ENCODE data around the gene TCF7L2.

The TCF7L2 gene

DNA sequence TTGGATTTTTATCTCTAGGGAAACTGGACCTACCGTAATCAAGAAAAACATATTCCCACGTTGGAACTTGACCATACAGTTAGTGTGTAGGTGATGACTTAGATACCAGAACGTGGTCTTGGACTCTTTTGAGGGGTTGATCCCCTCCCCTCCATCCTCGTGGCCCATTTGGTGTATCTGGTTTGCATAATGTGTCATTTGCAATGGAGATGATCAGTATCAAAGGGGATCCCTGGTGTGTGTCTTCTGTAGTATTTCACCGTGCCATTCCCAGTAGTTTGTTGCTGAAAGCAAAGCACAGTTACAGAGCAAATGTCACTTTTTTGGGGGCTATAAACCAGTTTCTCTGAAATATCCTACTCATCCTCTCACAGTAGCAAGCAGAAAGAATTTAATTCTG lies 217.7 kb downstream of the TCF7L2 start:
- Histone ChIP-seq H3K4me3 (ENCODE audit: low read depth, low read length, poor library complexity, severe bottlenecking) (no peak overlapping the region), H3K27me3 (ENCODE audit: insufficient read depth, low read length) (no peaks in the 10 kb centered on the region), H3K79me2 (ENCODE audit: insufficient read depth, low read length) (no peaks in the 10 kb centered on the region), H3K9ac (ENCODE audit: low read length) (no peak overlapping the region), H3K4me2 (ENCODE audit: low read length) (no peak overlapping the region), H3K4me1 (ENCODE audit: insufficient read depth, low read length, severe bottlenecking) (peaks cover 26% of the 10 kb centered on the region), H3F3A (ENCODE audit: insufficient read depth, low read length) (no peaks in the 10 kb centered on the region), H3K9me3 (ENCODE audit: low read length) (no peaks in the 10 kb centered on the region), H3K27ac (ENCODE audit: low read depth, low read length, poor library complexity, severe bottlenecking) (no peak overlapping the region), H4K20me1 (ENCODE audit: insufficient read depth, low read length) (no peaks in the 10 kb centered on the region), H3K9me2 (ENCODE audit: low read depth, low read length) (no peaks in the 10 kb centered on the region), H2AFZ (ENCODE audit: low read length) (no peak overlapping the region), H3K36me3 (ENCODE audit: insufficient read depth, low read length) (peaks cover 18% of the 10 kb centered on the region)
- no peak for TF ChIP-seq EZH2 (IDR thresholded peaks at IDR 0.05; ENCODE audit: borderline replicate concordance, low read length)
- TF ChIP-seq, protein P1, sequence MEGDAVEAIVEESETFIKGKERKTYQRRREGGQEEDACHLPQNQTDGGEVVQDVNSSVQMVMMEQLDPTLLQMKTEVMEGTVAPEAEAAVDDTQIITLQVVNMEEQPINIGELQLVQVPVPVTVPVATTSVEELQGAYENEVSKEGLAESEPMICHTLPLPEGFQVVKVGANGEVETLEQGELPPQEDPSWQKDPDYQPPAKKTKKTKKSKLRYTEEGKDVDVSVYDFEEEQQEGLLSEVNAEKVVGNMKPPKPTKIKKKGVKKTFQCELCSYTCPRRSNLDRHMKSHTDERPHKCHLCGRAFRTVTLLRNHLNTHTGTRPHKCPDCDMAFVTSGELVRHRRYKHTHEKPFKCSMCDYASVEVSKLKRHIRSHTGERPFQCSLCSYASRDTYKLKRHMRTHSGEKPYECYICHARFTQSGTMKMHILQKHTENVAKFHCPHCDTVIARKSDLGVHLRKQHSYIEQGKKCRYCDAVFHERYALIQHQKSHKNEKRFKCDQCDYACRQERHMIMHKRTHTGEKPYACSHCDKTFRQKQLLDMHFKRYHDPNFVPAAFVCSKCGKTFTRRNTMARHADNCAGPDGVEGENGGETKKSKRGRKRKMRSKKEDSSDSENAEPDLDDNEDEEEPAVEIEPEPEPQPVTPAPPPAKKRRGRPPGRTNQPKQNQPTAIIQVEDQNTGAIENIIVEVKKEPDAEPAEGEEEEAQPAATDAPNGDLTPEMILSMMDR (IDR thresholded peaks at IDR 0.05; ENCODE audit: low read length), result no peak

GRCh38 chr10:113168584-113168983 lies 218.5 kb downstream of the TCF7L2 start:
- Histone ChIP-seq H4K20me1 (ENCODE audit: insufficient read depth, low read length) (no peaks in the 10 kb centered on the region), H2AFZ (ENCODE audit: low read length) (no peak overlapping the region), H3K9me3 (ENCODE audit: low read length) (no peaks in the 10 kb centered on the region), H3K27me3 (ENCODE audit: insufficient read depth, low read length) (no peaks in the 10 kb centered on the region), H3K4me2 (ENCODE audit: low read length) (no peak overlapping the region), H3K9me2 (ENCODE audit: low read depth, low read length) (no peaks in the 10 kb centered on the region), H3K36me3 (ENCODE audit: insufficient read depth, low read length) (peaks cover 18% of the 10 kb centered on the region), H3K27ac (ENCODE audit: low read depth, low read length, poor library complexity, severe bottlenecking) (no peak overlapping the region), H3K4me3 (ENCODE audit: low read depth, low read length, poor library complexity, severe bottlenecking) (no peak overlapping the region), H3K79me2 (ENCODE audit: insufficient read depth, low read length) (no peaks in the 10 kb centered on the region), H3F3A (ENCODE audit: insufficient read depth, low read length) (no peaks in the 10 kb centered on the region), H3K4me1 (ENCODE audit: insufficient read depth, low read length, severe bottlenecking) (peaks cover 26% of the 10 kb centered on the region), H3K9ac (ENCODE audit: low read length) (no peak overlapping the region)
- TF ChIP-seq, protein P1 (IDR thresholded peaks at IDR 0.05; ENCODE audit: low read length), result no peak
- TF ChIP-seq EZH2 (IDR thresholded peaks at IDR 0.05; ENCODE audit: borderline replicate concordance, low read length), result no peak

DNA sequence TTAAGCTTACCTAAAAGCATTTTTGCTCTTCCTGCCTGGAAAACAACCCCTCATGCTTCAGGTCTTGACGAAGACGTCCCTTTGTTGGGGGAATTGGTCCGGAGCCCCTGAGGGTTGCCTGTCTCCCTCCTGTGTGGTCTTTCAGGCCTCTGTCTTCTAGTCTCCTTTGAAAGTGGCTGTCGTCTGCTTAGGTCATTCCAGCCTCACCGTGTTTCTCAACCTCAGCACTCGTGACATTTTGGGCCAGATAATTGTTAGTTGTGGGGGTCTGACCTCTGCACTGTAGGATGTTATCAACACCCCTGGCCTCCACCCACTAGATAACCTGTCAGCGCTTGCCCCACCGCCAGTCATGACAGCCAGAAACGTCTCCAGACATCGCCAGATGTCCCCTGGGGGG lies 219.1 kb downstream of the TCF7L2 start:
- H3K9me2 ChIP-seq (ENCODE audit: low read depth, low read length), result no peaks in the 10 kb centered on the region
- H3K79me2 ChIP-seq (ENCODE audit: insufficient read depth, low read length), result no peaks in the 10 kb centered on the region
- H3K27me3 ChIP-seq (ENCODE audit: insufficient read depth, low read length), result no peaks in the 10 kb centered on the region
- H2AFZ ChIP-seq (ENCODE audit: low read length), result no peak overlapping the region
- H3K9me3 ChIP-seq (ENCODE audit: low read length), result no peaks in the 10 kb centered on the region
- no peaks in the 10 kb centered on the region for H3F3A ChIP-seq (ENCODE audit: insufficient read depth, low read length)
- H3K36me3 ChIP-seq (ENCODE audit: insufficient read depth, low read length), result peaks cover 18% of the 10 kb centered on the region
- TF ChIP-seq, protein P1 (IDR thresholded peaks at IDR 0.05; ENCODE audit: low read length), result no peak
- no peak for TF ChIP-seq EZH2 (IDR thresholded peaks at IDR 0.05; ENCODE audit: borderline replicate concordance, low read length)
- no peak overlapping the region for H3K4me2 ChIP-seq (ENCODE audit: low read length)
- H3K27ac ChIP-seq (ENCODE audit: low read depth, low read length, poor library complexity, severe bottlenecking), result no peak overlapping the region
- H3K4me3 ChIP-seq (ENCODE audit: low read depth, low read length, poor library complexity, severe bottlenecking), result no peak overlapping the region
- peaks cover 26% of the 10 kb centered on the region for H3K4me1 ChIP-seq (ENCODE audit: insufficient read depth, low read length, severe bottlenecking)
- H3K9ac ChIP-seq (ENCODE audit: low read length), result no peak overlapping the region
- H4K20me1 ChIP-seq (ENCODE audit: insufficient read depth, low read length), result no peaks in the 10 kb centered on the region
